Prostate gland (tissue), 2 donors: ENCODE data around the gene KLHL6. TPM values are rescaled to one million over a fixed set of nuclear protein-coding genes. Genes with fewer than 3 reads are reported as not detected.

Experiments used
- DNase-seq: peaks from one replicate; pipeline ENCODE4 v3.0.0-alpha.2; 2019; ENCODE audit warnings: low spot score
- H3K27ac ChIP-seq, 2 donors: fragments of 200-600 bp; sonication (generic); 2 replicates each; pipeline ENCODE4 v1.5.1; 2017 to 2019
- H3K27me3 ChIP-seq: fragments of 200-600 bp; sonication (generic); replicated peaks from 2 replicates; pipeline ENCODE4 v1.5.1; 2019; ENCODE audit not compliant: insufficient read depth
- H3K36me3 ChIP-seq, 2 donors: fragments of 200-600 bp; sonication (generic); 1 replicate in 1 of 2; 2 replicates in 1 of 2; pipeline versions ENCODE4 v1.5.1 to v1.8.1; 2017 to 2019
- H3K4me1 ChIP-seq: fragments of 200-600 bp; sonication (generic); replicated peaks from 2 replicates; pipeline ENCODE4 v1.5.1; 2019
- H3K4me3 ChIP-seq, 2 donors: fragments of 200-600 bp; sonication (generic); 2 replicates each; pipeline ENCODE4 v1.5.1; 2017 to 2019
- H3K9me3 ChIP-seq: fragments of 200-600 bp; sonication (generic); 2 replicates; pipeline ENCODE4 v1.5.1; 2017
- CTCF ChIP-seq, 4 experiments: fragments of 200-600 bp in 2 of 4; fragments of 450-650 bp in 2 of 4; sonication (generic) in 2 of 4; IDR thresholded peaks; 1 replicate in 3 of 4; 2 replicates in 1 of 4; pipeline ENCODE4 v1.5.1; 2016 to 2019; ENCODE audit warnings: antibody characterized with exemption in 4 of 4, mild to moderate bottlenecking in 2 of 4, moderate library complexity in 2 of 4
- POLR2A ChIP-seq: fragments of 450-650 bp; IDR thresholded peaks from one replicate; pipeline ENCODE4 v1.6.1; 2016; ENCODE audit warnings: antibody characterized with exemption, mild to moderate bottlenecking
- POLR2AphosphoS5 ChIP-seq: sonication (generic); formaldehyde crosslinking; IDR thresholded peaks from one replicate; pipeline ENCODE4 v1.6.1; 2017; ENCODE audit warnings: antibody characterized with exemption
- WGBS: methylation state at CpG from one replicate; pipeline ENCODE4 v1.1.5; 2018; 5-methylcytosine and 5-hydroxymethylcytosine counted together
- intact Hi-C: fragments of 100-400 bp; cut with DNase I; formaldehyde crosslinking; loops from one replicate; pipeline ENCODE4 v1.14.2; 2022
- total RNA-seq, 2 donors: library from RNA; depleted of rRNA; stranded (reverse); fragments of >200 nt; gene quantifications; one replicate each; pipeline ENCODE4 v1.1.0, GENCODE V29; 2016

The KLHL6 gene
- total RNA-seq, 2 donors from 2014 or later = 1.0 to 1.2 TPM

DNA sequence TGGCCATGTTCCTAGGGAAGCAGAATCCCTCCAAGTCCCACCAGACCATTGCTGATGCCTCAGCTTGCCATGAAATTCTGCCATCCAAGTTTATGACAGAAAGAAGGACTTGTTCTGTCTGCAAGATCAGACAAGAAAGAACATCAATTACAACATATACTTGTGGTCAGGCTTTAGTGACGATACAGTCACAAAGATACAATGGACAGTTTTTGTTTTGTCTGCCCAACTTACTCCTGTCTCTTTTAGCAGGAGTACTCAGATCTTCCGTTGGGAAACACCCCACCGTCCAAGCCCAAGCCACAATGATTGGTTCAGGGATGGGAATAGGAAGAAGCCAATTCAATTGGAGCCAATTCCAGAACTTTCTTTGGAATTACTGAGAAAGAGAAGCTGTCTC lies 15.7 kb downstream of the KLHL6 start:
- DNase-seq = no peak
- Histone ChIP-seq H3K4me3 (no peak overlapping the region), H3K9me3 (no peaks in the 10 kb centered on the region), H3K27me3 (no peaks in the 10 kb centered on the region), H3K4me1 (no peaks in the 10 kb centered on the region), H3K36me3 (no peaks in the 10 kb centered on the region), H3K27ac (no peak overlapping the region)
- WGBS = 28% methylated on average over 3 of the region's 3 CpGs
- intact Hi-C loops = no loop called here
- no peak for TF ChIP-seq POLR2AphosphoS5
- no peak for TF ChIP-seq POLR2A
- TF ChIP-seq CTCF (IDR thresholded peaks at IDR 0.05) = no peak

DNA sequence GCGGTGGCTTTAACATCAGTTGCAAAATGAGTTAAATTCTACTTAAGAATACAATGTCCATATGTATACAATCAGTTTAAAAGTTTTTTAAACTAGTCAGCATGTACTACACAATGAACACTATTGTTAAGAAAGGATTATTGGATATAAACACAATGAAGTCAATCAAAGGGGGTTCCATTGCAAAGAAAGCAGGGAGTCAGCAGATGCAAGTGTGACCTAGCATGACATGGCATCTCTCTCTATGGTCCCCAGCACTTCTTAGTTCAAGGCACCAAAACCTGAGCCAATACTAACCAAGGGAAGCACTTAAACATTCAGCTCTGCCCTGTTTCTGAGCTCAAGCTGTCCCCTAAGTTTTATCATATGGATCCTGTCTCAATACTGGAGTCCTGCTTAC lies 17.0 kb downstream of the KLHL6 start:
- Histone ChIP-seq H3K4me1 (no peaks in the 10 kb centered on the region), H3K36me3 (no peaks in the 10 kb centered on the region), H3K9me3 (no peaks in the 10 kb centered on the region), H3K27ac (no peak overlapping the region), H3K27me3 (no peaks in the 10 kb centered on the region), H3K4me3 (no peak overlapping the region)
- intact Hi-C loops = no loop called here
- 97% methylated on average over 1 of the region's 1 CpG for WGBS
- no peak for DNase-seq
- TF ChIP-seq POLR2A (no peak), POLR2AphosphoS5 (no peak), CTCF (IDR thresholded peaks at IDR 0.05) (no peak)

- Histone ChIP-seq H3K27me3 (no peaks in the 10 kb centered on the region), H3K9me3 (no peaks in the 10 kb centered on the region), H3K27ac (no peak overlapping the region), H3K4me1 (no peaks in the 10 kb centered on the region), H3K4me3 (no peak overlapping the region), H3K36me3 (no peaks in the 10 kb centered on the region)
- no peak for DNase-seq
- 88% methylated on average over 4 of the region's 4 CpGs for WGBS
- intact Hi-C loops = no loop called here
- TF ChIP-seq CTCF (IDR thresholded peaks at IDR 0.05) (no peak), POLR2A (no peak), POLR2AphosphoS5 (no peak)
These were observed 18.2 kb downstream of the KLHL6 start for GRCh38 chr3:183537295-183537730.

DNA sequence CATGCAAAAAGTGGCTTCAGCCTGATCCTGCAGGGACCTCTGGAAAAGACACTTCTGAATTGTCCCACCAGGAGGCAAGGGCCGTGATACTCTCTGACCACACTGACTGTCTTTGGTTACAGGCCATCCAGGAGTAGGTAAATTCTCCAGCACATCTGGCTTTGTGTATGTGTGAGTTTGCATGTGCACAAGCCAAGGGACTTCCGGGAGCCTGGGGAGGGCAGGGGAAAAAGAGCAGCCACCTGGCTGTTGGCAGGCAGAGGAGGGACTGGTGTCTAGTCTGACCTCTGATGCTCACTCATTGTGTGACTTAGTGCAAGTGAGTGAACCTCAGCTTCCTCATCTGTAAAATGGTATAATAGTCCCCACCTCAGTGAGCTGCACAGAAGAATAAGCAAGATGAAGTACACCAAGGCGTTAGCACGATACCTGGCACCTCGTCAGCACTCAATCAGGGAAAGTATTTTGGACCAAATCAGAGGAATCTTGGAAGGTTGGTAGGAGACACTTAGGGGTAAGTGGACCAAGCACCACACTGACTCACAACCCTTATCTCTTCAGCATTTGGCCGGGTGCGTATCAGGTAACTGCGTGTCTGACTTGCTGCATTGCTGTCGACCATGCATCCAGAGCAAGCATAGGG lies 19.1 kb downstream of the KLHL6 start:
- no peaks in the 10 kb centered on the region for H3K36me3 ChIP-seq
- H3K4me1 ChIP-seq = no peaks in the 10 kb centered on the region
- no peak for DNase-seq
- intact Hi-C loops = no loop called here
- no peak overlapping the region for H3K27ac ChIP-seq
- 90% methylated on average over 9 of the region's 9 CpGs for WGBS
- H3K27me3 ChIP-seq = no peaks in the 10 kb centered on the region
- TF ChIP-seq POLR2A (no peak), POLR2AphosphoS5 (no peak), CTCF (IDR thresholded peaks at IDR 0.05) (no peak)
- H3K9me3 ChIP-seq = no peaks in the 10 kb centered on the region
- H3K4me3 ChIP-seq = no peak overlapping the region

- H3K4me3 ChIP-seq = no peak overlapping the region
- H3K27ac ChIP-seq = no peak overlapping the region
- no peaks in the 10 kb centered on the region for H3K36me3 ChIP-seq
- DNase-seq = no peak
- no peak for TF ChIP-seq POLR2AphosphoS5
- TF ChIP-seq POLR2A = no peak
- TF ChIP-seq CTCF (IDR thresholded peaks at IDR 0.05) = no peak
- 93% methylated on average over 4 of the region's 4 CpGs for WGBS
- no peaks in the 10 kb centered on the region for H3K9me3 ChIP-seq
- H3K4me1 ChIP-seq = no peaks in the 10 kb centered on the region
- no peaks in the 10 kb centered on the region for H3K27me3 ChIP-seq
- intact Hi-C loops = no loop called here
These were observed 21.3 kb downstream of the KLHL6 start for GRCh38 chr3:183534249-183534648.
